Mucosa of descending colon (tissue), 3 donors: Measurements from ENCODE around the gene PPP6C. TPM values are rescaled to one million over a fixed set of nuclear protein-coding genes. Genes with fewer than 3 reads are reported as not detected.
"Not testable (repeated sequence)": the region's sequence is repeated elsewhere in the genome, so short reads cannot be mapped to it uniquely, and the experiment has no call there.

ENCODE experiments used
- ATAC-seq: fragments of 200-7000 bp; cut with Tn5 transposase; one replicate; pipeline ENCODE4 v1.9.1; 2020; ENCODE audit warnings: mild to moderate bottlenecking, moderate library complexity
- DNase-seq, 3 donors: peaks; one replicate each; pipeline ENCODE4 v3.0.0-alpha.2; 2020
- H3K36me3 ChIP-seq: fragments of 200-600 bp; one replicate; pipeline ENCODE4 v1.8.0; 2021; ENCODE audit warnings: low read depth, mild to moderate bottlenecking
- H3K4me1 ChIP-seq: fragments of 200-600 bp; one replicate; pipeline ENCODE4 v1.8.0; 2021; ENCODE audit warnings: low read depth, mild to moderate bottlenecking
- H3K4me3 ChIP-seq: fragments of 200-600 bp; one replicate; pipeline ENCODE4 v1.8.0; 2021; ENCODE audit warnings: mild to moderate bottlenecking
- H3K9me3 ChIP-seq: fragments of 200-600 bp; one replicate; pipeline ENCODE4 v1.8.0; 2021; ENCODE audit warnings: mild to moderate bottlenecking
- intact Hi-C, 2 donors: fragments of 100-400 bp; cut with DNase I in 1 of 2; cut with micrococcal nuclease in 1 of 2; formaldehyde crosslinking; loops; one replicate each; pipeline versions ENCODE4 v1.11.0 to v1.11.1; 2022; cut with DNase I, micrococcal nuclease
- total RNA-seq, 3 donors: library from RNA; stranded (reverse); fragmentation: NEBNext Ultra II Directional in 2 of 3; extraction: Animal tissue kit (Norgen Biotek cat#: 25700) in 2 of 3; gene quantifications; one replicate each; pipeline versions ENCODE4 v1.2.1 to v1.2.4, GENCODE V29; 2021 to 2023
- TF ChIP-seq, protein P1 (sequence below): fragments of 200-600 bp; IDR thresholded peaks from one replicate; pipeline ENCODE4 v1.8.0; 2022; ENCODE audit warnings: antibody characterized with exemption, mild to moderate bottlenecking
- donor health status: DM: no; HTN: no; CAD: no; lungs with moderate emphysema.
- donor health status: DM: no; HTN: no; CAD: no.
- donor health status: DM: no; HTN: yes; CAD: no.

Gene PPP6C
- total RNA-seq, 3 donors from 2014 or later = 41.8 to 47.6 (median 45.4) TPM

DNA sequence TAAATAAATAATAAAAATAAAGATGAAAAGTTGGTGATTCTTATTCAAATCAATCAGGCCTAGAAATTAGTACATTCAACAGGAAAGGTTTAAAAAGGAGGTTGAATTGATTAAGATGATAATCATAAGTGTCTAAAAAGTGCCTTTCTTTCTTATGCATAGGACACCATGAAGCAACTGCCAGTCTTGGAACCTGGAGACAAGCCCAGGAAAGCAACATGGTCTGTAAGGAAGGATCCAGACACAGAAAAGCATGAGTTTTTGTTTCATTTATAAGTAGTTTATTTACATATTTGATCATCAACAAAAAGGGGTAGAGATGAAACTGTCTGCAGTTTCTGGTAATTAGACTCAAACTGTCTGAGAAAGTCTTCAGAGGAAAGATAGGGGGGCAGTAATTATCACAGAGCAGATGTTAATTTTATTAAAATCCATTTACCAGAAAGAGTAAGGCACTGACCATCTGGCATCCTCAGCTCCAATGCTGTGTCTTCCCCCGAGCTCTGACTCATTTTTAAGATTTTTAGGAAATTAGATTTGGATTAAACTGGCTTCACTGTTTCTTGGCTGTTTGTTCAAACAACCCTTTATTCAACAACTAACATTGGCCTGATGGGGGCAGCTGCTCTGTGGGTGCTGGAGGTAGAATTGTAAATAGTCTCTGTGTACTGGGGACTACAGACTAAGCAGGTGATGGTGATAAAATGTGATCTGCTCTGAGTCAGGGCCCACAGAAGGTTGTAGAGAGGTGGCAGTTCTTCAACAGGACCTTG lies 13.4 kb upstream of the PPP6C start:
- TF ChIP-seq, protein P1, sequence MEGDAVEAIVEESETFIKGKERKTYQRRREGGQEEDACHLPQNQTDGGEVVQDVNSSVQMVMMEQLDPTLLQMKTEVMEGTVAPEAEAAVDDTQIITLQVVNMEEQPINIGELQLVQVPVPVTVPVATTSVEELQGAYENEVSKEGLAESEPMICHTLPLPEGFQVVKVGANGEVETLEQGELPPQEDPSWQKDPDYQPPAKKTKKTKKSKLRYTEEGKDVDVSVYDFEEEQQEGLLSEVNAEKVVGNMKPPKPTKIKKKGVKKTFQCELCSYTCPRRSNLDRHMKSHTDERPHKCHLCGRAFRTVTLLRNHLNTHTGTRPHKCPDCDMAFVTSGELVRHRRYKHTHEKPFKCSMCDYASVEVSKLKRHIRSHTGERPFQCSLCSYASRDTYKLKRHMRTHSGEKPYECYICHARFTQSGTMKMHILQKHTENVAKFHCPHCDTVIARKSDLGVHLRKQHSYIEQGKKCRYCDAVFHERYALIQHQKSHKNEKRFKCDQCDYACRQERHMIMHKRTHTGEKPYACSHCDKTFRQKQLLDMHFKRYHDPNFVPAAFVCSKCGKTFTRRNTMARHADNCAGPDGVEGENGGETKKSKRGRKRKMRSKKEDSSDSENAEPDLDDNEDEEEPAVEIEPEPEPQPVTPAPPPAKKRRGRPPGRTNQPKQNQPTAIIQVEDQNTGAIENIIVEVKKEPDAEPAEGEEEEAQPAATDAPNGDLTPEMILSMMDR = no peak
- Histone ChIP-seq H3K9me3 (no peaks in the 10 kb centered on the region), H3K4me3 (no peak overlapping the region), H3K4me1 (peaks cover 8% of the 10 kb centered on the region), H3K36me3 (no peaks in the 10 kb centered on the region)
- no peak for ATAC-seq
- no peak for DNase-seq
- intact Hi-C loops = no loop called here

- DNase-seq (peak; percentile 97 to 98 (median 97)), ATAC-seq (peak; percentile 97)
- Histone ChIP-seq H3K36me3 (no peaks in the 10 kb centered on the region), H3K4me3 (peak within 1 kb of the TSS; percentile 67), H3K9me3 (no peaks in the 10 kb centered on the region), H3K4me1 (peaks cover 8% of the 10 kb centered on the region)
- TF ChIP-seq, protein P1 = no peak
- intact Hi-C loops = no loop called here
Measured at GRCh38 chr9:125200216-125201047, 10.8 kb upstream of the PPP6C start, which contains the start of gene RABEPK. Gene RABEPK (plus strand): TSS chr9:125200542. CDS start chr9:125203014, 2,472 bp downstream.

DNA sequence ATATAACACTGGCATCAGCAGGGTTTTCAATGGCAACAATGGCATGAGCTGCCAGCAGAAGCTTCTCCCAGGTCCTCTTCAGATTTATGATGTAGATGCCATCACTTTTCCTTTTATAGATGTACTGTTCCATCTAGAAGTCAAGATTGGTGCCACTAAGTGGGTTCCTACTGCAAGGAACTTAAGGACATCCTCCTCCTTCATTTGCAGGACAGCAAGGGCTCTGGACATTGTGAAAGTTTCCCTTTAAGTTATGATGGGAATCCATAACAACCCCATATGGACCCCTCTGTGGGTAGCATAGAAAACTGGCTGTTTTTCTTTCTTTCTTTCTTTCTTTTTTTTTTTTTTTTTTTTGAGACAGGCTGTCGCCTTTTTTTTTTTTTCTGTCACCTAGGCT lies 6.0 kb upstream of the PPP6C start:
- H3K36me3 ChIP-seq, intact Hi-C loops, H3K9me3 ChIP-seq, H3K4me1 ChIP-seq, ATAC-seq, H3K4me3 ChIP-seq, DNase-seq: not testable (repeated sequence)

DNA sequence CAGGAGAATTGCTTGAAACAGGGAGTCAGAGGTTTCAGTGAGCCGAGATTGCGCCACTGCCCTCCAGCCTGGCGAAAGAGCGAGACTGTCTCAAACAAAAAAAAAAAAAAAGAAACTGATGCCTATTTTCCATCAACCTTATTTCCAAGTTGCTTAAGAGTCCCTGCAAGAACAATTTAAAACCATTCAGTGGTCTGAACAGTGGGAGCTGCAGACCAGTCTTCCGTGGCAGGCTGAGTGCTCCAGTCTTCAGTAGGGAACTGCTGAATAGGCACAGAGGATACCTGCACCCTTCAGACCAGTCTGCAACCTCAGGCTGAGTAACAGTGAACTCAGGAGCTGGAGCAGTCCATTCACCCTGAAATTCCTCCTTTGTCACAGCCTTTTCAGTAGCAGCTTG lies 4.9 kb upstream of the PPP6C start:
- ATAC-seq, H3K36me3 ChIP-seq, H3K4me3 ChIP-seq, H3K9me3 ChIP-seq, intact Hi-C loops, DNase-seq, H3K4me1 ChIP-seq: not testable (repeated sequence)

DNA sequence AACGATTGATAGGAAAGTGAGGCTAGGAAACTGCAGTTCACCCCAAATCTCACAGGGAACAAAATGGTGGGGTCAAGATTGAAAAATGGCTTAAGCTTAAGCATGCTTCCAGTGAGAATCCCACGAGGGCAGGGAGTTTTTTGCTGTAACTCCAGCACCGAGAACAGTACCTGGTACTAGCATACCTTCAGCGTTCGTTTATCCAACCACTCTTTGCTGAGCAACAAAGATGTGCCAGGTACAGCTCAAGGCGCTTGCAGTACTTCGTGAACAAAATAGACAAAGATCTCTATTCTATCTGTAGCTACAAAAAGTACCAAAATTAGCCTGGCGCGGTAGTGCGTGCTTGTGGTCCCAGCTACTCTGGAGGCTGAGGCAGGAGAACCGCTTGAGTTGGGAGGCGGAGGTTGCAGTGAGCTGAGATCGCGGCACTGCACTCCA lies 778 bp upstream of the PPP6C start:
- TF ChIP-seq, protein P1 = no peak
- Histone ChIP-seq H3K9me3 (no peaks in the 10 kb centered on the region), H3K4me1 (peaks cover 35% of the 10 kb centered on the region), H3K36me3 (no peaks in the 10 kb centered on the region), H3K4me3 (peak overlapping the region; percentile 100)
- intact Hi-C loops = no loop called here
- ATAC-seq (no peak), DNase-seq (no peak)

DNA sequence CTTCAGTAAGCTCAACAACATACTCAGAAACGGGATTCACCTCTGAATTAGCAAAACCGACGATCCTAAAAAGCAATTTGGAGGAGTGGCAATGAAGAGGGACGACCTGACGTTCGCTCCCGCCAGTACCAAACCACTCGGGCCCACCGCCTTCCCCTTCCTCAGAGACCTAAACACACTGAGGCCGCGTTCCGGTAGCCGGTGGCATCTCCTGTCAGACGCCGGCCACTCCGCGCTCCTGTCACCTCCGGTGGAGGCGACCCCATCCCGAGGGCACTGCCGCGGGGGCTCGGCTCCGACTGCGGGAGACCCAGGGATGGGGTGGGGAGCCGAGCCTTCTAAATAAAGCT lies 617 bp downstream of the PPP6C start:
- H3K4me1 ChIP-seq = peaks cover 45% of the 10 kb centered on the region
- no peaks in the 10 kb centered on the region for H3K36me3 ChIP-seq
- DNase-seq = no peak
- no peaks in the 10 kb centered on the region for H3K9me3 ChIP-seq
- intact Hi-C loops = no loop called here
- TF ChIP-seq, protein P1 = no peak
- H3K4me3 ChIP-seq = peak overlapping the region; percentile 100
- ATAC-seq = peak; percentile 38
